ENCODE results near the gene EDIL3.

- no peak for TF ChIP-seq TAF1 (IDR thresholded peaks at IDR 0.05; ENCODE audit: low read depth, low read length)
- TF ChIP-seq POLR2A (IDR thresholded peaks at IDR 0.05; ENCODE audit: low read depth, low read length), result no peak
Observed at GRCh38 chr5:84014966-84015365, 369.7 kb downstream of the EDIL3 start.

Measured in GM12891 (cell line).